Lower leg skin (tissue), 4 donors: Measurements from ENCODE around the gene SGO1. TPM values are rescaled to one million over a fixed set of nuclear protein-coding genes. Genes with fewer than 3 reads are reported as not detected.

Experiments used
- DNase-seq, 2 donors: peaks; one replicate each; pipeline ENCODE4 v3.0.0-alpha.2; 2019; ENCODE audit warnings: low spot score in 2 of 2
- H3K4me3 ChIP-seq: fragments of 200-600 bp; sonication (generic); 2 replicates; pipeline ENCODE4 v1.5.1; 2017; ENCODE audit warnings: mild to moderate bottlenecking, low read depth; ENCODE audit not compliant: poor library complexity, severe bottlenecking
- POLR2A ChIP-seq, 2 donors: fragments of 450-650 bp; IDR thresholded peaks; one replicate each; pipeline ENCODE4 v1.6.1; 2016 to 2017; ENCODE audit warnings: antibody characterized with exemption in 2 of 2, mild to moderate bottlenecking in 1 of 2, moderate library complexity in 1 of 2
- WGBS, 2 donors: methylation state at CpG; one replicate each; pipeline ENCODE4 v1.1.5; 2018; 5-methylcytosine and 5-hydroxymethylcytosine counted together
- intact Hi-C: fragments of 100-400 bp; cut with DNase I; formaldehyde crosslinking; loops from one replicate; pipeline ENCODE4 v1.15.0; 2023; ENCODE audit warnings: low total_unique reads
- microRNA-seq, 2 donors: library from miRNA; unstranded; fragments of <30 nt; microRNA quantifications; one replicate each; pipeline ENCODE4, GENCODE V29; 2016; ENCODE audit warnings: borderline replicate concordance in 2 of 2, borderline number of aligned reads in 1 of 2
- total RNA-seq, 4 donors: library from RNA; depleted of rRNA; stranded (reverse); fragments of >200 nt; gene quantifications; one replicate each; pipeline ENCODE4 v1.1.0, GENCODE V29; 2016
- TF ChIP-seq, protein P1 (sequence below), 3 donors: fragments of 450-650 bp; IDR thresholded peaks; one replicate each; pipeline ENCODE4 v1.5.1; 2016; ENCODE audit warnings: antibody characterized with exemption in 3 of 3, mild to moderate bottlenecking in 3 of 3, moderate library complexity in 2 of 3

The SGO1 gene
- total RNA-seq, 4 donors from 2014 or later, result 1.1 to 2.2 (median 1.9) TPM

DNA sequence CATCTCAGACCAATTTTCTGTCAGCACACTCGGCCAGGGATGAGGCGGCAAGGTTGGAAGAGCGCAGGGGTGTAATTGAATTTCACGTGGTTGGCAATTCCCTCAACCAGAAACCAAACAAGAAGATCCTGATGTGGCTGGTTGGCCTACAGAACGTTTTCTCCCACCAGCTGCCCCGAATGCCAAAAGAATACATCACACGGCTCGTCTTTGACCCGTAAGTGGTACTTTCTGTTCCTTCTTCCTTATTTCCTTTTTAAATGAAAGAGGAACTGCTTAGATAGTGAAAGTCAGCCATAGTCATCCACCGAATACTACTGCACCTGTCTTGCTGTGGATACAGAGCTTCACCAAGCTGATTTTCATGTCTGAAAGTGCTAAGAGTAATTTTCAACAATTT, 60.1 kb downstream of the SGO1 start:
- no peak overlapping the region for H3K4me3 ChIP-seq
- TF ChIP-seq, protein P1, sequence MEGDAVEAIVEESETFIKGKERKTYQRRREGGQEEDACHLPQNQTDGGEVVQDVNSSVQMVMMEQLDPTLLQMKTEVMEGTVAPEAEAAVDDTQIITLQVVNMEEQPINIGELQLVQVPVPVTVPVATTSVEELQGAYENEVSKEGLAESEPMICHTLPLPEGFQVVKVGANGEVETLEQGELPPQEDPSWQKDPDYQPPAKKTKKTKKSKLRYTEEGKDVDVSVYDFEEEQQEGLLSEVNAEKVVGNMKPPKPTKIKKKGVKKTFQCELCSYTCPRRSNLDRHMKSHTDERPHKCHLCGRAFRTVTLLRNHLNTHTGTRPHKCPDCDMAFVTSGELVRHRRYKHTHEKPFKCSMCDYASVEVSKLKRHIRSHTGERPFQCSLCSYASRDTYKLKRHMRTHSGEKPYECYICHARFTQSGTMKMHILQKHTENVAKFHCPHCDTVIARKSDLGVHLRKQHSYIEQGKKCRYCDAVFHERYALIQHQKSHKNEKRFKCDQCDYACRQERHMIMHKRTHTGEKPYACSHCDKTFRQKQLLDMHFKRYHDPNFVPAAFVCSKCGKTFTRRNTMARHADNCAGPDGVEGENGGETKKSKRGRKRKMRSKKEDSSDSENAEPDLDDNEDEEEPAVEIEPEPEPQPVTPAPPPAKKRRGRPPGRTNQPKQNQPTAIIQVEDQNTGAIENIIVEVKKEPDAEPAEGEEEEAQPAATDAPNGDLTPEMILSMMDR (IDR thresholded peaks at IDR 0.05), result no peak
- no peak for TF ChIP-seq POLR2A (IDR thresholded peaks at IDR 0.05)
- 64 to 66% methylated on average over 10 of the region's 10 CpGs for WGBS, 2 donors
- no peak for DNase-seq
- intact Hi-C loops, result no loop called here

DNA sequence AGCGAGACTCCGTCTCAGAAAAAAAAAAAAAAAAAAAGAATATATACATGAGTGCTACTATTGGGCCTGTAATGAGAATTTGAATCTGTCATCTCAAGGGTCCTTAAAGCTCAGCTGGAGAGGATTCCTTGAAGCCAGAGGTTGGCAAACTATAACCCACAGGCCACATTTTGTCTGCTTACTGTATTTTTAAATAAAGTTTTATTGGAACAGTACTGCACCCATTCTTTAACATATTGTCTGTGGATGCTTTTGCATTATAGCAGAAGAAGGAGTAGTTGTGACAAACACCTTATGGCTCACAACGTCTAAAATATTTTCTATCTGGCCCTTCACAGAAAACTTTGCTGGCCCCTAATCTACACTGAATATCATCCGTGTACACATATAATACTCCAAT, 60.7 kb downstream of the SGO1 start:
- 88 to 96% methylated on average over 4 of the region's 4 CpGs for WGBS, 2 donors
- intact Hi-C loops, result no loop called here

DNA sequence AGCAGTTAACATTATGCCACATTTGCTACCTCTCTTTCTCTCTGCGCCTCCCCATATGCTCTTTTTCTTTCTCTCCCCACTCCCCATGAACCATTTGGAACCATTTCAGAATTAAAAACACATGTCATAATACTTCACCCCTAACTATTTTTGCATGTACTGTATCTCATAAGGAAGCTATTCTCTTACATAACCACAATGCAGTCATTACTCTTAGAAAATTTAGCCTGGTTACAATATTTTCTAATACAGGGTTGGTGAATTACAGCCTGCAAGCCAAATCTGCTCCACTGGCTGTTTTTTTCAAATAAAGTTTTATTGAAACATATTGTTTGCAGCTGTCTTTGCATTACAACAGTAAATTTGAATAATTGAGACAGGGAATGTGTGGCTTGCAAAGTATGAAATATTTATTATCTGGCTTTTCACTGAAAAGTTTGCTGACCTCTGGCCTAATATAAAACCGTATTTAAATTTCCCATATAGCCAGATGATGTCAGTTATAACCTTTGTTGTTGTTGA, 62.8 kb downstream of the SGO1 start:
- no peak overlapping the region for H3K4me3 ChIP-seq
- no peak for TF ChIP-seq POLR2A (IDR thresholded peaks at IDR 0.05)
- TF ChIP-seq, protein P1 (IDR thresholded peaks at IDR 0.05), result no peak
- 68 to 82% methylated on average over 2 of the region's 2 CpGs for WGBS, 2 donors
- DNase-seq, result no peak
- intact Hi-C loops, result no loop called here

More for the DNA sequence above, 60.7 kb downstream of the SGO1 start:
- H3K4me3 ChIP-seq, result no peak overlapping the region
- no peak for DNase-seq
- TF ChIP-seq, protein P1 (IDR thresholded peaks at IDR 0.05), result no peak
- no peak for TF ChIP-seq POLR2A (IDR thresholded peaks at IDR 0.05)

DNA sequence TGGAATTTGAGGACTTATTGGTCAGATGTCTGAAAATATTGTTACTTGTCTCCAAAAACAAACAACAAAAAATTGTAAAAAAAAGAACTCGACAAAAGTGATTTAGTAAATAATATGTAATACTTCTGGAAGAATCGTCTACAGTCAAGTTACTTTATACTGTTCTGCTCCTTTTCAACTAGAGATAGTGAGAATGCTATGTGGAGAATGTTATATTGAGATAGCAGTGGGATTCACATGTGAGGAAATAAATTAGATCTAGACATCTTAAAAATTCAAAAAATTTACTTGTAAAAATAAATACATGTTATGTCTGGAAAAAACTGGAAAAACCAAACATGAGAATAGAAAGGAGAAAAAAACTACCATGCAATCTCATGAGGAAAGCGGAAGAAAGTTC, 64.9 kb downstream of the SGO1 start:
- 89 to 91% methylated on average over 3 of the region's 3 CpGs for WGBS, 2 donors
- no peak overlapping the region for H3K4me3 ChIP-seq
- intact Hi-C loops, result no loop called here
- no peak for DNase-seq
- TF ChIP-seq, protein P1 (IDR thresholded peaks at IDR 0.05), result no peak
- no peak for TF ChIP-seq POLR2A (IDR thresholded peaks at IDR 0.05)

Small RNA genes lying within 50 kb of the gene (microRNA-seq; reads per million reads assigned to microRNA genes)
- gene MIR3135A, result 0 to 0.68 reads per million in 2 donors

Other genes with a start within 250 kb of the SGO1 start
- 100 to 1,000 TPM; 110 to 168 (median 119) TPM for gene RAB5A, start 239.1 kb downstream of the SGO1 start, total RNA-seq
- not detected for gene PP2D1, start 173.9 kb downstream of the SGO1 start, total RNA-seq
- 10 to 100 TPM; 29.2 to 38.8 (median 31.0) TPM for gene KAT2B, start 145.8 kb downstream of the SGO1 start, total RNA-seq